Fibroblast of peridontal ligament (primary cell): ENCODE data around the gene OPHN1.

Experiments
- DNase-seq: peaks from one replicate; pipeline ENCODE4 v3.0.0-alpha.2; 2010; ENCODE audit errors: extremely low read depth

The OPHN1 gene, protein sequence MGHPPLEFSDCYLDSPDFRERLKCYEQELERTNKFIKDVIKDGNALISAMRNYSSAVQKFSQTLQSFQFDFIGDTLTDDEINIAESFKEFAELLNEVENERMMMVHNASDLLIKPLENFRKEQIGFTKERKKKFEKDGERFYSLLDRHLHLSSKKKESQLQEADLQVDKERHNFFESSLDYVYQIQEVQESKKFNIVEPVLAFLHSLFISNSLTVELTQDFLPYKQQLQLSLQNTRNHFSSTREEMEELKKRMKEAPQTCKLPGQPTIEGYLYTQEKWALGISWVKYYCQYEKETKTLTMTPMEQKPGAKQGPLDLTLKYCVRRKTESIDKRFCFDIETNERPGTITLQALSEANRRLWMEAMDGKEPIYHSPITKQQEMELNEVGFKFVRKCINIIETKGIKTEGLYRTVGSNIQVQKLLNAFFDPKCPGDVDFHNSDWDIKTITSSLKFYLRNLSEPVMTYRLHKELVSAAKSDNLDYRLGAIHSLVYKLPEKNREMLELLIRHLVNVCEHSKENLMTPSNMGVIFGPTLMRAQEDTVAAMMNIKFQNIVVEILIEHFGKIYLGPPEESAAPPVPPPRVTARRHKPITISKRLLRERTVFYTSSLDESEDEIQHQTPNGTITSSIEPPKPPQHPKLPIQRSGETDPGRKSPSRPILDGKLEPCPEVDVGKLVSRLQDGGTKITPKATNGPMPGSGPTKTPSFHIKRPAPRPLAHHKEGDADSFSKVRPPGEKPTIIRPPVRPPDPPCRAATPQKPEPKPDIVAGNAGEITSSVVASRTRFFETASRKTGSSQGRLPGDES

GRCh38 chrX:68433155-68433980, at the start of gene OPHN1:
Gene OPHN1 (minus strand): TSS chrX:68433495. CDS start chrX:68433020, 475 bp downstream.
- DNase-seq, result peak; percentile 65

GRCh38 chrX:68480969-68481368, 47.7 kb upstream of the OPHN1 start:
- DNase-seq, result no peak

DNA sequence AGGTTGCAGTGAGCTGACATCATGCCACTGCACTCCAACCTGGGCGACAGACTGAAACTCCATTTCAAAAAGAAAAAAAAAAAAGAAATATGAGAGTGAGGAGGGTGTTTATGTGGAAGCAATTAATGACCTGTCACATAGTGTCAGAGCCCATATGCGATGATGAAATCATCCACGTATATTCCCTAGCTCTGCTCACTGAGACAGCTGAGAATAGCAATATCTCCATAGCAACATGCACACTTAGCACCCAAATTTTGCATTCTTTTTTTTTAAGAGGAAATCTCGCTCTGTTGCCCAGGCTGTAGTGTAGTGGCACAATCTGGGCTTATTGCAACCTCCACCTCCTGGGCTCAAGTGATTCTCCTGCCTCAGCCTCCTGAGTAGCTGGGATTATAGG, 31.5 kb upstream of the OPHN1 start:
- DNase-seq, result no peak

DNA sequence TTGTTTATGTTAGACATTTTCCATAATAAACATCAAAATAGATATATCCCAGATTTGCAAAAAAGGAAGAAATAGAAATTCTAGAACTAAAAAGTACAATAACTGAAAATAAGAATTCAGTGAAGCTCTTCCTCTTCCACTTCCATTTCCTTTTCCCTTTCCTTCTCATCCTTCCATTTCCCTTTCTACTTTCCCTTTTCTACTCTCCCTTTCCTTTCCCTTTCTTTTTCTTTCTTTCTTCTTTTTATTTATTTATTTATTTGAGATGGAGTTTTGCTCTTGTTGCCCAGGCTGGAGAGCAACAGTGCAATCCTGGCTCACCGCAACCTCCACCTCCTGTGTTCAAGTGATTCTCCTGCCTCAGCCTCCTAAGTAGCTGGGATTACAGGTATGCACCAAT, 30.6 kb upstream of the OPHN1 start:
- DNase-seq, result no peak

- DNase-seq, result peak; percentile 55
Measured at GRCh38 chrX:68462653-68463052, 29.4 kb upstream of the OPHN1 start.

DNA sequence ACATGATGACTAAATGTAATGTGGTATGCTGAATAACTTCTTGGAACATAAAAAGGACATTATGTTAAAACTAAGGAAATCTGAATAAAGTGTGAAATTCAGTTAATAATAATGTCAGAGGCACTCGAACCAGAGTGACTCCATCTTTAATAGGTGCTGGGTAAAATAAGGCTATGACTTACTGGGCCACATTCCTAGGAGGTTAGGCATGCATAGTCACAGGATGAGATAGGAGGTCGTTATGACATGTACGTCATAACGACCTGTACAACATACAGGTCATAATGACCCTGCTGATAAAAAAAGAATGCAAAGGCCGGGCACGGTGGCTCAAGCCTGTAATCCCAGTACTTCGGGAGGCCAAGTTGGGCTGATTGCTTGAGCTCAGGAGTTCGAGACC, 28.9 kb upstream of the OPHN1 start:
- DNase-seq, result no peak

DNA sequence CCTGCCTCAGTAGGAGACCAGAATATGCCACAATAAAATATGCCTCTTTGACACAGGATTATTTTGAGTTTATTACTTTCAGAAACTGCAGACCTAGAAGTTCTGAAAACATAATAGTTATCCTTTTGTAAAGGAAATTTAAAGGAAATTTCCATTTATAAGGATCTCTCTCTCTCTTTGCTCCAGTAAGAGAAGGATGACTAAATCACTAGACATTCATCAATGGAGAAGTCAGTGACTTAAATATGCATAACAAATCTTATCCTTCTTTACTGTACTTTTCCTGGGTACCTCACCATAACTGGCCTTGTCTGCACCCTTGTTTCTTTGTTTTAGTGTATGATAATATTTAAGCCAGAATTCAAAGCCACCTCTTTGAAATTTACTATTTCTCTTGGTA, 28.3 kb upstream of the OPHN1 start:
- no peak for DNase-seq

DNA sequence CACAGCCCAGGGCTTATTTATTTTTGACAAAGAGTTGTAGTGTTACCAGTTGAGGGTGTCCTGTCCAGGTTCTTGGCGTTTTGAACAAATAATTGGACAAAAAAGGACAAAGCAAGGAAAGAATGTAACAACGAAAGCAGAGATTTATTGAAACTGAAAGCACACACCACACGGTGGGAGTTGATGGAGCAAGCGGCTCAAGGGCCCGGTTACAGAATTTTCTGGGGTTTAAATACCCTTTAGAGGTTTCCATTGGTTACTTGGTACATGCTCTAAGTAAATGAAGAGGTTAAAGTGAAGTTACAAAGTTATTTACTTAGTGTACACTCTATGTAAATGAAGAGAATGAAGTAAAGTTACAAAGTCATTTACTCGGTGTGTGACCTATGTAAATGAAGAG, 27.8 kb upstream of the OPHN1 start:
- no peak for DNase-seq

DNA sequence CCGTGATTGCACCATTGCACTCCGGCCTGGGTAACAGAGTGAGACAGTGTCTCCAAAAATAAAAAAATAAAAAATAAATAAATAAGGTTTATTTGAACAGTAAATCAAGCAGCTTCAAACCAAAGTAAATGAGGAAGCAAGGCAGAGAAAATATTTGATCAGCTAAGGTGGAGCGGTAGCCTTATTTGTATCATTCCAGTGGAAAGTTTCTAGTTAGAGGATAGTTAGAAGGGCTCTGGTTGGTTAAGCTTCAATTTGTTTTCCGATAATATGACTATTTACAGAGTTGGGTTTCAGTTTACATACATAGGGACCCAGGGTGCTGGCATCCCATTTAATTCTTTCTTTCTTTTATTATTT, 21.8 kb upstream of the OPHN1 start:
- no peak for DNase-seq

DNA sequence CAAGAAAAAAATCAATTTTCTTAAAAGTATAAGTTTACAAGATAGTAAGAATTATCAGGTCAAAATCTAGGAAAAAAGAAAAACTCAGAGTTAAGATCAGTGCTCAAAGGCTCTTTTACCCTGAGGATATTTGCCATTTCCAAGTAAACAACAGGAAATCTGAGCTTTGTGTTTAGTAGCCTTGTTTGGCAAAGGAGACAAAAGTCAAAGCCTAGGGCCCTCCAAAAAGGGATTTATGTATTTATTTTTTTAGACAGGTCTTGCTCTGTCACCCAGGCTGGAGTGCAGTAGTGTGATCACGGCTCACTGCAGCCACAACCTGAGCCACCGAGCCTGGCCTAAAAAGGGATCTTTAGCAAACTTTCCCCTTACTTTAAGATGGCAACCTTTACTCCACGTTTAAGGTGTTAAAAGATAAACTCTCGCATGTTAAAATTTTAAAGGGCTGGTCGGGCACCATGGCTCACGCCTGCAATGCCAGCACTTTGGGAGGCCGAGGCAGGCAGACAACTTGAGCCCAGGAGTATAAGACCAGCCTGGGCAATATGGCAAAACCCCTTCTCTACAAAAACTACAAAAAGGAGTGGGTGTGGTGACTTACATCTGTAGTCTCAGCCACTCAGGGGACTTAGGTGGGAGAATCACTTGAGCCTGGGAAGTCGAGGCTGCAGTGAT, 21.3 kb upstream of the OPHN1 start:
- no peak for DNase-seq

DNA sequence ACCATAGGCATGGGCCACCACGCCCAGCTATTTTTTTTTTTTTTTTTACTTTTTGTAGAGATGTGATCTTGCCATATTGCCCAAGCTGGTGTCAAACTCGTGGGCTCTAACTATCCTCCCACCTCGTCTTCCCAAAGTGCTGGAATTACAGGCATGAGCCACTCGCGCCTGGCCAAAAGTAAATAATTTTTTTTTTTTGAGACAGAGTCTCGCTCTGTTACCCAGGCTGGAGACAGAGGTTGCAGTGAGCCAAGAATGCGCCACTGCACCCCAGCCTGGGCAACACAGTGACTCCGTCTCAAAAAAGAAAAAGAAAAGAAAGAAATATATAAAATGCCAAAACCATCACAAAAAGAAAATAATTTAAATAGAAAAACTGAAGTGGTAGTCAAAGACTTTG, 18.4 kb upstream of the OPHN1 start:
- no peak for DNase-seq

DNA sequence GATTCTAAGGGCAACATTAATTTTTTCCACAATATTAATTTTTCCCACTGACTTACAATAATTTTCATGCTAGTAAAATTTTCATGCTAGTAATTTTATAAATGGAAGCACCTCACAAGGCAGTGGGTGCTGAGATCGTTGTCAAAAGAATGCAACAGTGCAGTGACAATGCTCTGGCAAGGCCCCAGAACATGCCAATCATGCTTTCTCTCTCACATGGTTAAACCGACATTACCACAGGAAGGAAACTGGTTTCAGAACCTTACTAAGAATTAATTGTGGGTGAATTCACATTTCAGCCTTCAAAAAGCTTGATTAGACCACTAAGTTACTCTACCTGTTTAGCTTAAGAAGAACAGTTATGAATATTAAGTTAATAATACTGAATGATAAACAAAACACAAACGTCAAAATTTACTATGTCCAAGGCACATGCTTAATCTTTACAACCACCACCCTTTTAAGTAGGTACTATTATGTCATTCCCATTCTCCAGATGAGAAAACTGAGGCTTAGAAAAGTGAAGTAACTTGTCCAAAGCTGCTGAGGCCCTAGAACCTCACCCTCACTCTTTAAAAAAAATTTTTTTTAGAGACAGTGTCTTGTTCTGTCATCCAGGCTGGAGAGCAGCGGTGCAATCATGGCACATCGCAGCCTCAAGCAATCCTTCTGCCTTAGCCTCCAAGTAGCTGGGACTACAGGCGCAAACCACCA, 10.0 kb upstream of the OPHN1 start:
- peak; percentile 34 for DNase-seq

GRCh38 chrX:68440940-68441339, 7.6 kb upstream of the OPHN1 start:
- DNase-seq, result peak; percentile 74

DNA sequence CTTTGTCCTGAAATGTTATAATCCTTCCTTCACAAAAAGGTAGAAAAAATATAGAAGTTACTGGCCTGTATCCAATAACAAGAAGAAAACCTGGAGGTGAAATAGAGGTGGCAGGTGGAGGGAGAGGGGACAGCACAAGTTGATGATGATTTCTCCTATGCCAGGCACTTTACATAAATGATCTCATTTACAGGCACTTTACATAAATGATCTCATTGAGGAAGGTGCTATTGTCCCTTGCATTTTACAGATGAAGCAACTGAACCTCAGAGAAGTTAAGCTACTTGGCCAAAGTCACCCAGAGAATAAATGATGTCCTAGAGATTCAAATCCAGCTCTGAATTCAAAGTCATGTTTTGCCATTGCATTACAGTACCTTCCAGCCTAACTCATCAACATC, 7.1 kb upstream of the OPHN1 start:
- no peak for DNase-seq

GRCh38 chrX:68439341-68439740, 6.0 kb upstream of the OPHN1 start:
- no peak for DNase-seq

DNA sequence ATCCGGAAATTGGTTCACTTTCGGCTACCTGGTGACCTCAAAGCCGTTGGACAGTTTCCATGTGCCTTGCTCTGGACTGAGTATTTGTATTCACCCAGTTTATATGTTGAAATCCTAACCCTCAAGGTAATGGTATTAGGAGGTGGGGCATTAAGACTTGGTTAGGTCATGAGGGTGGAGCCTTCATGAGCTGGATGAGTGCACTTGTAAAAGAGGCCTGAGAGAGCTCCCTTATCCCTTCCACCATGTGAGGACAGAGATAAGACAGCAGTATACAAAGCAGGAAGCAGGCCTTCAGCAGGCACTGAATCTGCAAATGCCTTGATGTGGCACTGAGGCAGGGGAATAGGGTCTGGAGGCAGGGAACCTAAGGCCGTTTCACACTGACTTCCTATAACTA, 5.3 kb upstream of the OPHN1 start:
- DNase-seq, result no peak

GRCh38 chrX:68433981-68434299, 645 bp upstream of the OPHN1 start:
- no peak for DNase-seq

- peak; percentile 17 for DNase-seq
Measured at GRCh38 chrX:68432648-68433047, 647 bp downstream of the OPHN1 start.

DNA sequence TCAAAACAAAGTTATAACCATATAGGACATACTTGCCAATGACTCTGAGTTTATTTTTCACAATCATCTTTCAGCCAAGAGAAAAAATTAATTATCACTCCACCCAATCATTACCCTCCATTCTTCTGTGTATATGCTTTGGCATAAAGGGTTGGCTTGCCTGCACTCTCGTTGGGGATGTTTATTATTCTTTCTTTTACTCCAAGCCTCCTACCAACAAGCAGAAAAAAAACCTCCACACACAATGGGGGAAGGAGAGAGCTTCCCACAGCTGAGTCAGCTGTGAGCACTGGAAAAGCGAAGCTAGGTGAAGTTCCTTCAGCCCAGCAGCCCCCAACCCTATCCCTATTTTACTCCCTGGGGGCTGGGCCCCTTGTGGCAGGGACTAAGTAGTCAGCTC, 1.5 kb downstream of the OPHN1 start:
- DNase-seq, result peak; percentile 24

- no peak for DNase-seq
Measured at GRCh38 chrX:68429216-68429615, 4.1 kb downstream of the OPHN1 start.

DNA sequence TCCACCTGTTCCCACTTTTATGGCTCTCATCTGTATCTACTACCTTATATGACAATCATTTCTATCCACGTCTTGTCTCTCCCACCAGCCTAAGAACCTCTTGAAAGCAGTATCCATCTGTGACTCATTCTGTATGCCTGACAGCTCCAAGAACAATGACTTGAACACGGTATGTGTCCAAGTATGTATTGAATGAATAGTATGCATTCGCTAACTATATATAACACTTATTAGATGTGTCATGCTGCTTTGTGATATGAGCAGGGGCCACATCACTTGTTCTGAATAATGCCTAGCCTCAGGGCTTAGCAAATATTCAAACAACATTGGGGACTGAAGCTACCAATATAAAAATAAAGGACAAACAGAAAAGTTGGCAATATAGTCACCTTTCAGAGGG, 4.9 kb downstream of the OPHN1 start:
- DNase-seq, result no peak
